OCI-LY1 (cell line): ENCODE measurements around the gene NIT1.

ENCODE experiments used
- H2AFZ ChIP-seq: fragments of 200-600 bp; sonication (generic), shearing (Covaris generic); 2 replicates; pipeline ENCODE4 v1.6.0; 2014; ENCODE audit warnings: antibody characterized with exemption, mild to moderate bottlenecking, low read length
- H3F3A ChIP-seq: fragments of 200-600 bp; sonication (generic), shearing (Covaris generic); 2 replicates; pipeline ENCODE4 v1.6.0; 2014; ENCODE audit warnings: mild to moderate bottlenecking, antibody characterized with exemption, low read length, moderate library complexity; ENCODE audit not compliant: insufficient read depth
- H3K27ac ChIP-seq: fragments of 200-600 bp; sonication (generic); 2 replicates; pipeline ENCODE4 v1.5.1; 2014; ENCODE audit warnings: low read length, mixed run types, mild to moderate bottlenecking, low read depth; ENCODE audit not compliant: poor library complexity, severe bottlenecking
- H3K27me3 ChIP-seq: fragments of 200-600 bp; sonication (generic); 2 replicates; pipeline ENCODE4 v1.6.0; 2014; ENCODE audit warnings: antibody characterized with exemption, mild to moderate bottlenecking, low read length, moderate library complexity; ENCODE audit not compliant: insufficient read depth
- H3K36me3 ChIP-seq: fragments of 200-600 bp; sonication (generic); 2 replicates; pipeline ENCODE4 v1.6.1; 2014; ENCODE audit warnings: mild to moderate bottlenecking, antibody characterized with exemption, low read length, moderate library complexity, mixed read lengths; ENCODE audit not compliant: insufficient read depth
- H3K4me1 ChIP-seq: fragments of 200-600 bp; sonication (generic); 2 replicates; pipeline ENCODE4 v1.5.1; 2014; ENCODE audit warnings: mild to moderate bottlenecking, low read length, moderate library complexity; ENCODE audit not compliant: insufficient read depth, severe bottlenecking
- H3K4me2 ChIP-seq: fragments of 200-600 bp; sonication (generic), shearing (Covaris generic); 2 replicates; pipeline ENCODE4 v1.6.1; 2014; ENCODE audit warnings: low read length
- H3K4me3 ChIP-seq: fragments of 200-600 bp; sonication (generic); 2 replicates; pipeline ENCODE4 v1.5.1; 2014; ENCODE audit warnings: low read length, low read depth, mild to moderate bottlenecking, mixed read lengths; ENCODE audit not compliant: poor library complexity, severe bottlenecking
- H3K79me2 ChIP-seq: fragments of 200-600 bp; shearing (Covaris generic); 2 replicates; pipeline ENCODE4 v1.6.1; 2016; ENCODE audit warnings: mixed run types, low read length, mixed read lengths; ENCODE audit not compliant: insufficient read depth
- H3K9ac ChIP-seq: fragments of 200-600 bp; sonication (generic), shearing (Covaris generic); 2 replicates; pipeline ENCODE4 v1.6.1; 2014; ENCODE audit warnings: mild to moderate bottlenecking, low read length, mixed read lengths
- H3K9me2 ChIP-seq: fragments of 200-600 bp; sonication (generic), shearing (Covaris generic); 2 replicates; pipeline ENCODE4 v1.6.1; 2014; ENCODE audit warnings: low read depth, mild to moderate bottlenecking, low read length, mixed read lengths
- H3K9me3 ChIP-seq: fragments of 200-600 bp; shearing (Covaris generic); 2 replicates; pipeline ENCODE4 v1.6.1; 2014; ENCODE audit warnings: low read length, mixed read lengths
- H4K20me1 ChIP-seq: fragments of 200-600 bp; sonication (generic), shearing (Covaris generic); 2 replicates; pipeline ENCODE4 v1.6.0; 2016; ENCODE audit warnings: mild to moderate bottlenecking, low read length; ENCODE audit not compliant: insufficient read depth
- CTCF ChIP-seq: fragments of 200-600 bp; sonication (generic), shearing (Covaris generic); IDR thresholded peaks from 2 replicates; pipeline ENCODE4 v1.5.1; 2017; ENCODE audit warnings: mild to moderate bottlenecking, antibody characterized with exemption, low read length, moderate library complexity, mixed read lengths
- EZH2 ChIP-seq: fragments of 200-600 bp; sonication (generic), shearing (Covaris generic); IDR thresholded peaks from 2 replicates; pipeline ENCODE4 v1.8.0; 2017; ENCODE audit warnings: borderline replicate concordance, mixed run types, mild to moderate bottlenecking, antibody characterized with exemption, low read length, moderate library complexity, mixed read lengths

Gene NIT1

DNA sequence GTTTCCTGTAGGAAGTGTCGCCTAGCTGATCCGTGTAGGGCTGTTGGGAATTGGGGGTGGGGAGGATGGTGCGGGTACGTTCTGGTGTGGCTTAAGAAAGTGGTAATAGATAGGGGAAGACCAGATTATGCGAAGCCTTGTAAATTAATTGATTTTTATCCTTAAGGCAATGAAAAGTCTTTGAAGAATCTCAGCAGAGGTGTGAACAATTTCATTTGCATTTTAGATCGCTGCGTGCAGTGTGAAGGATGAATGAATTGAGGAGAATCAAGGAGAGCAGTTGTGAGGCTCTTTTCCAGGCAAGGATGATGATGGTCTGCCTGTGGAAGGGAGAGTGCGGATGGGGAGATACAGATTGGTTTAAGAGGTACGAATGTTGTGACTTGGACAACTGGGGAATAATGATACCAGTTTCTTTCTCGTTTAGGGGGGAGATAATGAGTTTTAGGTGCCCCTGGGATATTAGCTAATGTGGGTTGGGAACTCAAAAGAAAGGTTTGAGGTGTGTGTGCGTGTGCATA is 15.4 kb downstream of the NIT1 start:
- Histone ChIP-seq H3K4me1 (peaks cover 28% of the 10 kb centered on the region), H3K4me2 (peak overlapping the region; percentile 99), H4K20me1 (no peaks in the 10 kb centered on the region), H3K79me2 (peaks cover 13% of the 10 kb centered on the region; the same call in 1 of the 2 replicates), H3K27me3 (no peaks in the 10 kb centered on the region), H3K9me2 (no peaks in the 10 kb centered on the region), H3K27ac (peak overlapping the region; percentile 69), H3K9me3 (no peaks in the 10 kb centered on the region), H3F3A (0 out of 2 replicates have a peak, but pooled peaks cover 4% of the 10 kb centered on the region), H3K9ac (peak overlapping the region; percentile 95), H3K36me3 (peaks cover 18% of the 10 kb centered on the region), H3K4me3 (peak overlapping the region; percentile 96), H2AFZ (no peak overlapping the region)
- no peak for TF ChIP-seq EZH2
- no peak for TF ChIP-seq CTCF

GRCh38 chr1:161137881-161138280 is 20.0 kb downstream of the NIT1 start:
- Histone ChIP-seq H3K36me3 (no peaks in the 10 kb centered on the region; the same call in 1 of the 2 replicates), H3F3A (no peaks in the 10 kb centered on the region), H2AFZ (no peak overlapping the region), H3K27me3 (no peaks in the 10 kb centered on the region), H3K9me2 (no peaks in the 10 kb centered on the region), H4K20me1 (no peaks in the 10 kb centered on the region), H3K4me2 (no peak overlapping the region), H3K27ac (no peak overlapping the region), H3K4me1 (peaks cover 9% of the 10 kb centered on the region), H3K4me3 (no peak overlapping the region), H3K9me3 (no peaks in the 10 kb centered on the region), H3K79me2 (peaks cover 10% of the 10 kb centered on the region; the same call in 1 of the 2 replicates), H3K9ac (no peak overlapping the region)
- TF ChIP-seq CTCF, result no peak
- TF ChIP-seq EZH2, result no peak

DNA sequence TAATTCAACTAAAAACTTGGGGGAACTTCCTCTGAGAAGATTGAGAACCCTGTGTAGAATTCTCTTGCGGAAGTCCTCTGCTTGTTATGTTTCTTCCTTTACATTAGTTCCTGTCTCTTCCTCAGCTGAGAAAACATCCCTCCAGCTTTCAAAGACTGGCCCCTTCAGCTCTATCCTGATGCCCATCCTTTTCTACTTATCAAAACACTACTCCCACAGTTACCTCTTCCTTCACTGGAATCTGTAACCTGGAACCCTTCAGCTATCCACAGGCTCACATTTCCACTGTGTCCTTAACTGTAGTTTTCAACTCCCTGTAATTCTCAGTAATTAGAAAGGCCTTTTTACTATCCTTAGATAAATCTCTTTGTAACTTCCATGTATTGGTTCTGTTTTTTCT is 20.5 kb downstream of the NIT1 start:
- TF ChIP-seq EZH2, result no peak
- TF ChIP-seq CTCF, result no peak
- H3K4me1 ChIP-seq, result peaks cover 7% of the 10 kb centered on the region
- no peak overlapping the region for H3K27ac ChIP-seq

More for the DNA sequence above, 20.5 kb downstream of the NIT1 start:
- Histone ChIP-seq H3K79me2 (peaks cover 4% of the 10 kb centered on the region; the same call in 1 of the 2 replicates), H3K9me2 (no peaks in the 10 kb centered on the region), H3K9ac (no peak overlapping the region), H3K4me3 (no peak overlapping the region), H4K20me1 (no peaks in the 10 kb centered on the region), H3K4me2 (no peak overlapping the region), H2AFZ (no peak overlapping the region), H3K9me3 (no peaks in the 10 kb centered on the region), H3K36me3 (no peaks in the 10 kb centered on the region; the same call in 1 of the 2 replicates), H3K27me3 (no peaks in the 10 kb centered on the region), H3F3A (no peaks in the 10 kb centered on the region)
